ENCODE measurements around the gene P4HA3.
"Not testable (repeated sequence)": the region's sequence is repeated elsewhere in the genome, so short reads cannot be mapped to it uniquely, and the experiment has no call there.

The P4HA3 gene

GRCh38 chr11:74311352-74311926 lies at the start of gene P4HA3:
TSS of gene P4HA3 (minus strand) at chr11:74311640. CDS start at chr11:74311611, 29 bp downstream.
- DNase-seq (ENCODE audit: low read depth): peak; percentile 12

- DNase-seq (ENCODE audit: low read depth): no peak
Observed at GRCh38 chr11:74357449-74357848, 46.0 kb upstream of the P4HA3 start.

- no peak for DNase-seq (ENCODE audit: low read depth)
Observed at GRCh38 chr11:74355626-74356025, 44.2 kb upstream of the P4HA3 start.

GRCh38 chr11:74354036-74354435 lies 42.6 kb upstream of the P4HA3 start:
- DNase-seq (ENCODE audit: low read depth): no peak

- DNase-seq (ENCODE audit: low read depth): no peak
Observed at GRCh38 chr11:74347381-74347780, 35.9 kb upstream of the P4HA3 start.

GRCh38 chr11:74345420-74345819 lies 34.0 kb upstream of the P4HA3 start:
- DNase-seq (ENCODE audit: low read depth): no peak

- DNase-seq (ENCODE audit: low read depth): no peak
Observed at GRCh38 chr11:74341921-74342320, 30.5 kb upstream of the P4HA3 start.

GRCh38 chr11:74339619-74340018 lies 28.2 kb upstream of the P4HA3 start:
- no peak for DNase-seq (ENCODE audit: low read depth)

- no peak for DNase-seq (ENCODE audit: low read depth)
Observed at GRCh38 chr11:74338963-74339362, 27.5 kb upstream of the P4HA3 start.

GRCh38 chr11:74333193-74333592 lies 21.8 kb upstream of the P4HA3 start:
- no peak for DNase-seq (ENCODE audit: low read depth)

GRCh38 chr11:74332291-74332690 lies 20.9 kb upstream of the P4HA3 start:
- no peak for DNase-seq (ENCODE audit: low read depth)

GRCh38 chr11:74331000-74331399 lies 19.6 kb upstream of the P4HA3 start:
- DNase-seq (ENCODE audit: low read depth): not testable (repeated sequence)

- no peak for DNase-seq (ENCODE audit: low read depth)
Observed at GRCh38 chr11:74330075-74330858, 18.8 kb upstream of the P4HA3 start.

- no peak for DNase-seq (ENCODE audit: low read depth)
Observed at GRCh38 chr11:74327076-74327475, 15.6 kb upstream of the P4HA3 start.

- DNase-seq (ENCODE audit: low read depth): no peak
Observed at GRCh38 chr11:74326665-74327064, 15.2 kb upstream of the P4HA3 start.

GRCh38 chr11:74325649-74326645 lies 14.5 kb upstream of the P4HA3 start:
- DNase-seq (ENCODE audit: low read depth): no peak

- no peak for DNase-seq (ENCODE audit: low read depth)
Observed at GRCh38 chr11:74322667-74323066, 11.2 kb upstream of the P4HA3 start.

GRCh38 chr11:74321487-74322188 lies 10.2 kb upstream of the P4HA3 start:
- DNase-seq (ENCODE audit: low read depth): no peak

- no peak for DNase-seq (ENCODE audit: low read depth)
Observed at GRCh38 chr11:74320538-74320937, 9.1 kb upstream of the P4HA3 start.

GRCh38 chr11:74319139-74319816 lies 7.8 kb upstream of the P4HA3 start:
- DNase-seq (ENCODE audit: low read depth): no peak

GRCh38 chr11:74318241-74318932 lies 6.9 kb upstream of the P4HA3 start:
- no peak for DNase-seq (ENCODE audit: low read depth)
